Activated naive CD8-positive, alpha-beta T cell treated with anti-CD3 and anti-CD28 coated beads, Interleukin-2, amount 50 U/mL, for 24 hours (primary cell): ENCODE measurements around the gene CTXND1.

Source experiments
- ATAC-seq: fragments of 150-1000 bp; cut with Tn5 transposase; one replicate; pipeline ENCODE4 v1.10.0; 2021
- DNase-seq: peaks from one replicate; pipeline ENCODE4 v3.0.0; 2021
- H3K27ac Mint-ChIP-seq: one replicate; pipeline ENCODE4 v1.8.0; 2021; ENCODE audit warnings: mild to moderate bottlenecking, mixed read lengths
- H3K27me3 Mint-ChIP-seq: one replicate; pipeline ENCODE4 v1.8.0; 2021; ENCODE audit warnings: mixed read lengths
- H3K36me3 Mint-ChIP-seq: one replicate; pipeline ENCODE4 v1.8.0; 2021; ENCODE audit warnings: low read depth, mixed read lengths
- H3K4me1 Mint-ChIP-seq: one replicate; pipeline ENCODE4 v1.8.0; 2021; ENCODE audit warnings: mixed read lengths
- H3K4me3 Mint-ChIP-seq: one replicate; pipeline ENCODE4 v1.8.0; 2021; ENCODE audit warnings: mild to moderate bottlenecking, moderate library complexity, mixed read lengths
- H3K9me3 Mint-ChIP-seq: one replicate; pipeline ENCODE4 v1.8.0; 2021; ENCODE audit warnings: mixed read lengths

Gene CTXND1

GRCh38 chr15:80242132-80242769 lies 9.8 kb downstream of the CTXND1 start:
- H3K27me3 Mint-ChIP-seq: peaks cover 11% of the 10 kb centered on the region
- no peak overlapping the region for H3K4me3 Mint-ChIP-seq
- H3K9me3 Mint-ChIP-seq: no peaks in the 10 kb centered on the region
- ATAC-seq (no peak), DNase-seq (peak; percentile 13)
- H3K27ac Mint-ChIP-seq: no peak overlapping the region
- no peaks in the 10 kb centered on the region for H3K36me3 Mint-ChIP-seq
- no peaks in the 10 kb centered on the region for H3K4me1 Mint-ChIP-seq

DNA sequence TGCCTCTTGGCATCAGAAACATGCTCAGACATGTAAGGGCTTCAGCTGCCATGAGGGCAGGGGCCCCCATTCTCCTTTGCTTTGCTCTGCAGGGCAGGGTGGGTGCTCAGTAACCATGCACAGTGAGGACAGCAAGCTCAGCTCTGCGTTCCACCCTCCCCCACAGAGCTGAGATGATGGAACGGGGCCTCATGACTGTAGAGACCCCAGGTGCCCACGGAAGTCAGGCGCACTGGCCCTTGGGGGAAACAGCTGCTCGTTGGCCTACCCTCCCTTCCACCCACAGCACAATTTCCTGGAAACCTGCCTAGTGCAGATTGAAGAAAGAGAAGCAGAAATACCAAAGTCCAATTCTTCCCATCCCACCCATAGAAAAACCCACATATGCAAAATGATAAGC lies 10.5 kb downstream of the CTXND1 start:
- Mint-ChIP-seq H3K36me3 (no peaks in the 10 kb centered on the region), H3K27ac (no peak overlapping the region)
- DNase-seq: no peak

DNA sequence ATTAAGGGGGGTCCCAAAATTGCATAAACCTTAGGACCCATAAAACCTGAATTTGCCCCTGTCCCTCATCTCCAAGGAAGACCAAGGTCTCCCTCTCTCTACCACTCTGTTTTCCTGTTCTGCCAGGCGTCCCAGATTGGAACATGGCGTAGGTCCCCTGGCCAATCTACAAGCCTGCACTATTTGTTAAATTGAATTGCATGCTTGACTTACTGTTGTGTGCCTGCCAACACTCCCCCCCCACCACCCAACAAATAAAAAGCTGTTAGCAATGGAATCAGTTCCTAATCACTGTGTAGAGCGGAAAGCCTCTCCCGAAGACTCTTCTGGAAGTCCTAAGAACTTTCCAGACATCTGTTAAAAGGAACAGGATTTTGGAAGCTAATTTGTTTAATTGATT lies 11.7 kb downstream of the CTXND1 start:
- Mint-ChIP-seq H3K4me3 (no peak overlapping the region), H3K27ac (no peak overlapping the region), H3K9me3 (no peaks in the 10 kb centered on the region), H3K4me1 (no peaks in the 10 kb centered on the region), H3K27me3 (peaks cover 7% of the 10 kb centered on the region), H3K36me3 (no peaks in the 10 kb centered on the region)
- DNase-seq (no peak), ATAC-seq (no peak)

More for the DNA sequence above, 10.5 kb downstream of the CTXND1 start:
- Mint-ChIP-seq H3K9me3 (no peaks in the 10 kb centered on the region), H3K27me3 (peaks cover 6% of the 10 kb centered on the region), H3K4me3 (no peak overlapping the region), H3K4me1 (no peaks in the 10 kb centered on the region)
- ATAC-seq: no peak

DNA sequence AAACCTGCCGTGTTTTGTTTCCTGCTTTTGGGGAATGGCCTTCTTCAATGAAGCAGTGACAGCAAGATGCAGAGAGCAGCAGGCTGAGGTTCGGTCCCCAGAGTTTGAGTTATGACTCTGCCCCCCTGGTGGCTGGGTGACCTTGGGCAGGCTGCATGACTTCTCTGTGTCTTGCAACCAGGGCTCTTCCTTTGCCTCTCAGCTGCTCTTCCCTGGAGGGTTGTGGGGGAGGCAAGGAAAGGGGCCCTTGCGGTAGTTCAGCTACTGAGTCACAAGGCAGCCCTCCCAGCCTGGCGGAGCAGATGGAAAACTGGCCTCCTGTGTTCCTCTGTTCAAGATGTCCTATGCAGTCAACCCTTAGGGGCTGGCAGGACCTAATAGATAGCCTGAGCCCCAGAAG lies 17.1 kb downstream of the CTXND1 start:
- Mint-ChIP-seq H3K9me3 (no peaks in the 10 kb centered on the region), H3K36me3 (no peaks in the 10 kb centered on the region), H3K27ac (no peak overlapping the region), H3K27me3 (peaks cover 14% of the 10 kb centered on the region), H3K4me3 (no peak overlapping the region), H3K4me1 (no peaks in the 10 kb centered on the region)
- DNase-seq: peak; percentile 43
- ATAC-seq: no peak

- H3K9me3 Mint-ChIP-seq: no peaks in the 10 kb centered on the region
- H3K4me1 Mint-ChIP-seq: no peaks in the 10 kb centered on the region
- no peak overlapping the region for H3K4me3 Mint-ChIP-seq
- DNase-seq (no peak), ATAC-seq (no peak)
- peaks cover 19% of the 10 kb centered on the region for H3K27me3 Mint-ChIP-seq
- H3K27ac Mint-ChIP-seq: no peak overlapping the region
- no peaks in the 10 kb centered on the region for H3K36me3 Mint-ChIP-seq
Observed at GRCh38 chr15:80233581-80233980, 18.4 kb downstream of the CTXND1 start.

- Mint-ChIP-seq H3K4me1 (no peaks in the 10 kb centered on the region), H3K27ac (no peak overlapping the region), H3K9me3 (no peaks in the 10 kb centered on the region), H3K4me3 (no peak overlapping the region), H3K36me3 (no peaks in the 10 kb centered on the region), H3K27me3 (peaks cover 25% of the 10 kb centered on the region)
- no peak for ATAC-seq
- DNase-seq: no peak
Observed at GRCh38 chr15:80231371-80231770, 20.6 kb downstream of the CTXND1 start.

DNA sequence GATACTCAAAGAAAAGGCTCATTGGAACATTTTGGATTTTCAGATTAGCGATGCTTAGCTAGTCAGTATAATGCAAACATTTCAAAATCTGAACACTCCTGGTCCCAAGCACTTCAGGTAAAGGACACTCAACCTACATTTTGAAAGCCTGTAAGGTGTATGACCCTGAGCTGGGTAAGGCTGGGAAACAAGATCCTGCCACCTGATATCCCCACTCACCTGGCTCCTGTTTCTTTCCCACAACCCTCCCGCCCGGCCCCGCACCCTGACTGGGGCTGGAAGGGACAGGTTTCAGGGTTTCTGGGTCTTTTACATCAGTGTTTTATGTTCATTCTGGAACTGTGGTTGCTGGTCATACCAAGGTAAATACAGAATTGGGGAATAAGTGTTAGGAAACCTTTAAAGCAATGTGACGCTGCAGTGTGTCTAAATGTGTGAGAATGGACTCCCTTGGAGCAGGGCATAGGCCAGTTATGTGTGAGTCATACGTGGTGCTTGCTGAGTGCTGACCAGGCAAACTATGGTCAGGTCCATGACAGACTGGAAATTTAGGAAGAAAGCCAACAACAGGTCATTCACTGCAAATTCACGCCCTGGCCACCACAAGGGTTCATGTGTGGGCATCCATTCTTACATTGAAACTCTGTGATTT lies 22.9 kb downstream of the CTXND1 start:
- Mint-ChIP-seq H3K36me3 (no peaks in the 10 kb centered on the region), H3K27ac (no peak overlapping the region), H3K9me3 (no peaks in the 10 kb centered on the region), H3K4me3 (no peak overlapping the region), H3K4me1 (no peaks in the 10 kb centered on the region), H3K27me3 (peaks cover 21% of the 10 kb centered on the region)
- DNase-seq (no peak), ATAC-seq (no peak)

GRCh38 chr15:80219955-80220354 lies 32.1 kb downstream of the CTXND1 start:
- Mint-ChIP-seq H3K4me1 (no peaks in the 10 kb centered on the region), H3K27me3 (peaks cover 3% of the 10 kb centered on the region), H3K27ac (no peak overlapping the region), H3K36me3 (no peaks in the 10 kb centered on the region), H3K9me3 (no peaks in the 10 kb centered on the region), H3K4me3 (no peak overlapping the region)
- ATAC-seq (no peak), DNase-seq (no peak)

GRCh38 chr15:80217327-80217900 lies 34.6 kb downstream of the CTXND1 start:
- ATAC-seq: no peak
- Mint-ChIP-seq H3K36me3 (no peaks in the 10 kb centered on the region), H3K27ac (no peak overlapping the region), H3K9me3 (no peaks in the 10 kb centered on the region), H3K4me3 (no peak overlapping the region), H3K27me3 (peaks cover 14% of the 10 kb centered on the region), H3K4me1 (no peaks in the 10 kb centered on the region)
- no peak for DNase-seq

- Mint-ChIP-seq H3K36me3 (no peaks in the 10 kb centered on the region), H3K9me3 (no peaks in the 10 kb centered on the region), H3K4me1 (no peaks in the 10 kb centered on the region), H3K27me3 (peaks cover 14% of the 10 kb centered on the region), H3K27ac (no peak overlapping the region), H3K4me3 (no peak overlapping the region)
- ATAC-seq (no peak), DNase-seq (no peak)
Observed at GRCh38 chr15:80216911-80217310, 35.1 kb downstream of the CTXND1 start.

DNA sequence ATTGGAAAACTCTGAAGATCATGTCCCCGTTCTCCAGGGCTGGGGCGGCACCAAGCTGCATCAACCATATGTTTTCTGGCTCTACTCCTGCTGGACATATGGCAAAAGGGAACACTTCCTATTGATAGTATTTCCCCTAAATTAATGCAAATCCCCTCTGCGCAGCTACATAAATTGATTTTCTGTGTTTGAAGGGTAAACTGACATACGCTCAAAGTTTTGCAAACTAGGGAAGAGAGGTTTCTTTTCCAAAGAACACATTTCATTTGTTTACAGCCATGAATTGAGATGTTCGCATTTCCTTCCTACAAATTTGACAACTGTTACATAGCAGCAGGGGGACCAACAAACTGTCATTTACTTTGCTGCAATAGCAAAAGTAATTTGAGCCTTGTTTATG lies 35.9 kb downstream of the CTXND1 start:
- ATAC-seq (no peak), DNase-seq (no peak)
- Mint-ChIP-seq H3K27ac (no peak overlapping the region), H3K9me3 (no peaks in the 10 kb centered on the region), H3K4me3 (no peak overlapping the region), H3K4me1 (no peaks in the 10 kb centered on the region), H3K27me3 (peaks cover 14% of the 10 kb centered on the region), H3K36me3 (no peaks in the 10 kb centered on the region)

DNA sequence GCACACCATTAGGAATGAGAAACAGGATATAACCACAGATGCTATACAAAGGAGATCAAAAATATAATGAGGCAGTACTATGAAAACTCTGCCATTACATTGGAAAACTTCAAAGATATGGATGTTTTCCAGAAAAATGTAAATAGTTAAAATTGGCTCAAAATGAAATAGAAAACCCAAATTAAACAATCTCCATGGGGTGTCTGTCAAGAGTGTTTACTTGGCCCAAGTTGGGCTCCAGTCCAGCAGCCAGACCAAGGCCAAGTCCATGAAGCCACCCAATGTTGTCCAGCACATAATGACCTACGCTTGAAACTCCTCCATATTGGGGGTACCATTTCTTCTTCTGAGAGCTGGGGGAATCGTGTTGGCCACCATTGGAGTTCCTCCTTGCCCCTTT lies 37.1 kb downstream of the CTXND1 start:
- Mint-ChIP-seq H3K4me1 (no peaks in the 10 kb centered on the region), H3K9me3 (no peaks in the 10 kb centered on the region), H3K36me3 (no peaks in the 10 kb centered on the region), H3K4me3 (no peak overlapping the region), H3K27me3 (peaks cover 16% of the 10 kb centered on the region), H3K27ac (no peak overlapping the region)
- DNase-seq (no peak), ATAC-seq (no peak)

- Mint-ChIP-seq H3K4me1 (no peaks in the 10 kb centered on the region), H3K27ac (no peak overlapping the region)
- ATAC-seq: no peak
Observed at GRCh38 chr15:80211976-80212375, 40.0 kb downstream of the CTXND1 start.

GRCh38 chr15:80210611-80211573 lies 41.1 kb downstream of the CTXND1 start:
- no peaks in the 10 kb centered on the region for H3K9me3 Mint-ChIP-seq
- DNase-seq: no peak
- no peaks in the 10 kb centered on the region for H3K36me3 Mint-ChIP-seq
- H3K27me3 Mint-ChIP-seq: peaks cover 30% of the 10 kb centered on the region
- no peak overlapping the region for H3K4me3 Mint-ChIP-seq
- no peaks in the 10 kb centered on the region for H3K4me1 Mint-ChIP-seq
- no peak overlapping the region for H3K27ac Mint-ChIP-seq
- ATAC-seq: no peak

More at GRCh38 chr15:80211976-80212375, 40.0 kb downstream of the CTXND1 start:
- Mint-ChIP-seq H3K36me3 (no peaks in the 10 kb centered on the region), H3K4me3 (no peak overlapping the region), H3K27me3 (peaks cover 25% of the 10 kb centered on the region), H3K9me3 (no peaks in the 10 kb centered on the region)
- no peak for DNase-seq
